Mesenchymal stem cell (in vitro differentiated cells and primary cell): ENCODE results near the gene DYSF.
A peak's percentile ranks its signal among the peaks of the same experiment; 100 is the strongest.

Experiments used
- DNase-seq: peaks from one replicate; pipeline ENCODE4 v3.0.0-alpha.2; 2013
- H2AFZ ChIP-seq: one replicate; pipeline ENCODE4 v1.6.1; 2013; ENCODE audit warnings: low read depth, mild to moderate bottlenecking, control low read depth, inconsistent platforms, low read length, moderate library complexity
- H2AK5ac ChIP-seq: 2 replicates; pipeline ENCODE4 v1.6.1; 2013; ENCODE audit warnings: low read length, moderate library complexity, mild to moderate bottlenecking, inconsistent platforms; ENCODE audit not compliant: severe bottlenecking
- H2BK120ac ChIP-seq: one replicate; pipeline ENCODE4 v1.6.1; 2013; ENCODE audit warnings: low read depth, mild to moderate bottlenecking, inconsistent platforms, low read length, moderate library complexity
- H2BK12ac ChIP-seq, 2 experiments: one replicate each; pipeline ENCODE4 v1.6.1; 2013; ENCODE audit warnings: inconsistent platforms in 2 of 2, low read length in 2 of 2, mild to moderate bottlenecking in 2 of 2, moderate library complexity in 2 of 2, control low read depth in 1 of 2
- H2BK15ac ChIP-seq: one replicate; pipeline ENCODE4 v1.6.1; 2013; ENCODE audit warnings: mild to moderate bottlenecking, low read depth, inconsistent platforms; ENCODE audit not compliant: poor library complexity, severe bottlenecking
- H2BK5ac ChIP-seq: 2 replicates; pipeline ENCODE4 v1.6.1; 2013; ENCODE audit warnings: low read depth, mild to moderate bottlenecking, low read length, control low read depth, inconsistent platforms; ENCODE audit not compliant: poor library complexity, severe bottlenecking
- H3K14ac ChIP-seq, 2 experiments: one replicate each; pipeline ENCODE4 v1.6.1; 2013; ENCODE audit warnings: inconsistent platforms in 2 of 2, low read length in 2 of 2, control low read depth in 1 of 2, mild to moderate bottlenecking in 1 of 2, moderate library complexity in 1 of 2
- H3K18ac ChIP-seq, 2 experiments: one replicate each; pipeline ENCODE4 v1.6.1; 2013; ENCODE audit warnings: inconsistent platforms in 2 of 2, low read length in 2 of 2, control low read depth in 1 of 2, low read depth in 1 of 2, mild to moderate bottlenecking in 1 of 2
- H3K23ac ChIP-seq, 2 experiments: one replicate each; pipeline ENCODE4 v1.6.1; 2013; ENCODE audit warnings: inconsistent platforms in 2 of 2, low read length in 2 of 2, mild to moderate bottlenecking in 2 of 2, moderate library complexity in 2 of 2, control low read depth in 1 of 2
- H3K27ac ChIP-seq: 2 replicates; pipeline ENCODE4 v1.5.1; 2013; ENCODE audit warnings: mild to moderate bottlenecking, moderate library complexity, low read length, control low read depth, inconsistent platforms; ENCODE audit not compliant: poor library complexity, severe bottlenecking
- H3K27me3 ChIP-seq, 2 experiments: 2 replicates each; pipeline versions ENCODE4 v1.6.1 to v1.7.0; 2013; ENCODE audit warnings: low read length in 2 of 2, mild to moderate bottlenecking in 2 of 2, moderate library complexity in 2 of 2, control low read depth in 1 of 2, inconsistent platforms in 1 of 2; ENCODE audit not compliant: control insufficient read depth in 1 of 2, insufficient read depth in 1 of 2
- H3K36me3 ChIP-seq, 2 experiments: 2 replicates each; pipeline versions ENCODE4 v1.6.1 to v1.7.0; 2013; ENCODE audit warnings: low read length in 2 of 2, control low read depth in 1 of 2, inconsistent platforms in 1 of 2, low read depth in 1 of 2, mild to moderate bottlenecking in 1 of 2; ENCODE audit not compliant: insufficient read depth in 2 of 2, control insufficient read depth in 1 of 2
- H3K4ac ChIP-seq, 2 experiments: one replicate each; pipeline ENCODE4 v1.6.1; 2013; ENCODE audit warnings: inconsistent platforms in 2 of 2, low read length in 2 of 2, mild to moderate bottlenecking in 2 of 2, moderate library complexity in 2 of 2, control low read depth in 1 of 2, low read depth in 1 of 2
- H3K4me1 ChIP-seq: 2 replicates; pipeline ENCODE4 v1.6.1; 2013; ENCODE audit warnings: low read depth, low read length, control low read depth; ENCODE audit not compliant: control insufficient read depth, insufficient read depth
- H3K4me2 ChIP-seq: 2 replicates; pipeline ENCODE4 v1.6.1; 2013; ENCODE audit warnings: low read length, mild to moderate bottlenecking, inconsistent platforms; ENCODE audit not compliant: poor library complexity, severe bottlenecking
- H3K4me3 ChIP-seq, 2 experiments: 2 replicates each; pipeline versions ENCODE4 v1.5.1 to v1.7.0; 2013; ENCODE audit warnings: low read length in 2 of 2, mild to moderate bottlenecking in 2 of 2, control low read depth in 1 of 2, low read depth in 1 of 2; ENCODE audit not compliant: insufficient read depth in 1 of 2
- H3K79me1 ChIP-seq: replicated peaks from 2 replicates; pipeline ENCODE4 v1.6.1; 2013; ENCODE audit warnings: mild to moderate bottlenecking, control low read depth, low read length, inconsistent platforms; ENCODE audit not compliant: poor library complexity, severe bottlenecking
- H3K9ac ChIP-seq: 2 replicates; pipeline ENCODE4 v1.7.0; 2013; ENCODE audit warnings: mild to moderate bottlenecking, low read length, moderate library complexity
- H3K9me3 ChIP-seq: 2 replicates; pipeline ENCODE4 v1.7.0; 2013; ENCODE audit warnings: mild to moderate bottlenecking, low read length; ENCODE audit not compliant: control insufficient read depth
- H4K8ac ChIP-seq: one replicate; pipeline ENCODE4 v1.6.1; 2013; ENCODE audit warnings: inconsistent platforms, mild to moderate bottlenecking, low read length, moderate library complexity
- H4K91ac ChIP-seq: one replicate; pipeline ENCODE4 v1.6.1; 2013; ENCODE audit warnings: mild to moderate bottlenecking, low read length, inconsistent platforms
- WGBS: methylation state at CpG from one replicate; pipeline ENCODE4 v1.1.7; 2013; ENCODE audit warnings: mixed read lengths; 5-methylcytosine and 5-hydroxymethylcytosine counted together

The DYSF gene

DNA sequence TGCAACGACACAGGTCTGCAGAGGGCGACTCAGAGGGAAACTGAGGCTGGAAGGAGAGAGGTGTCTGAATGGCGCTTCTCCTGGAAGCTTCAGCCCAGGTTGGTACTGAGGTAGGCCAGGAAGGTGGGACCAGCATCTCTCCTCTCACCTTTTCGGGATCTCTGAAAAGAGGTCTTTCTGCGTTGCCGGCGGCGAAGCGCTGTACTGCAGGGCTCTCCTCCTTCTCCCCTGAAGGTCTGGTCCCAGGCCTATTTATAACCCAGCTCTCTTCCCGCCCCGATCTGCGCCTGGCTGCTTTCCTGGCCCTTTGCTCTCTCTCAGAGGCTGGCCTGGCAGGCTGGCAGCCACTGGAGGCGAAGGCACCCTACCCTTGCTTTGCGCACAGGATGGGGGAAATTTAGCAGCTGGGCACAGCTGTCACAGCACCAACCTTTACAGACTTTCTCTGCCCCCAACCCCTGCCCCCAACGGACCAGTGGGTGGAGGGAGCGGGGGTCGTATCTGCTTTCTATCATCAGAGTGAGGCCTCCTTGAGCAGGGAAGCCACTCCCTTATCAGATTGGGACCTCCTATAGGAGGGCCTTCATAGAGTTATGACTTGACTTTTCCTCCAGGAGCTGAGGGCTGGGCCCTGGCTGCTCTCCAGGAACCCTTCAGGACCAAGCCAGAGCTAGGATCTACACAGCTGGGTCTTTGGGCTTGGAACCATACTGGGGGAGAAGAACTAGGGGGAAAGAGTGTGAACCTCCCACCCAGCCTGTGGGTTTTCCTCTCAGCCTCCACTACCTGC lies 1.1 kb downstream of the DYSF start:
- H3K9ac ChIP-seq, result peak overlapping the region; percentile 46
- H4K91ac ChIP-seq, result no peak overlapping the region
- no peak overlapping the region for H2BK5ac ChIP-seq
- peak overlapping the region; percentile 92 for H2AK5ac ChIP-seq
- WGBS, result 49% methylated on average over 17 of the region's 17 CpGs
- H2BK120ac ChIP-seq, result no peak overlapping the region
- no peak for DNase-seq
- no peak overlapping the region for H4K8ac ChIP-seq
- peaks cover 0 to 47% of the 10 kb centered on the region in 2 experiments for H3K27me3 ChIP-seq
- no peak overlapping the region for H2BK15ac ChIP-seq
- no peak overlapping the region for H3K4ac ChIP-seq
- H3K4me2 ChIP-seq, result peak overlapping the region; percentile 91
- no peak overlapping the region for H2AFZ ChIP-seq
- no peak overlapping the region for H3K14ac ChIP-seq
- H3K79me1 ChIP-seq, result peaks cover 7% of the 10 kb centered on the region
- peaks cover 44% of the 10 kb centered on the region for H3K4me1 ChIP-seq
- H3K23ac ChIP-seq, result peak overlapping the region in 1 of 2 experiments; percentile 14
- H3K4me3 ChIP-seq, result peak overlapping the region; percentile 70 to 77
- H2BK12ac ChIP-seq, result no peak overlapping the region
- peak overlapping the region; percentile 98 for H3K27ac ChIP-seq
- no peaks in the 10 kb centered on the region for H3K9me3 ChIP-seq
- H3K18ac ChIP-seq, result no peak overlapping the region
- peaks cover 0 to 10% of the 10 kb centered on the region in 2 experiments for H3K36me3 ChIP-seq

DNA sequence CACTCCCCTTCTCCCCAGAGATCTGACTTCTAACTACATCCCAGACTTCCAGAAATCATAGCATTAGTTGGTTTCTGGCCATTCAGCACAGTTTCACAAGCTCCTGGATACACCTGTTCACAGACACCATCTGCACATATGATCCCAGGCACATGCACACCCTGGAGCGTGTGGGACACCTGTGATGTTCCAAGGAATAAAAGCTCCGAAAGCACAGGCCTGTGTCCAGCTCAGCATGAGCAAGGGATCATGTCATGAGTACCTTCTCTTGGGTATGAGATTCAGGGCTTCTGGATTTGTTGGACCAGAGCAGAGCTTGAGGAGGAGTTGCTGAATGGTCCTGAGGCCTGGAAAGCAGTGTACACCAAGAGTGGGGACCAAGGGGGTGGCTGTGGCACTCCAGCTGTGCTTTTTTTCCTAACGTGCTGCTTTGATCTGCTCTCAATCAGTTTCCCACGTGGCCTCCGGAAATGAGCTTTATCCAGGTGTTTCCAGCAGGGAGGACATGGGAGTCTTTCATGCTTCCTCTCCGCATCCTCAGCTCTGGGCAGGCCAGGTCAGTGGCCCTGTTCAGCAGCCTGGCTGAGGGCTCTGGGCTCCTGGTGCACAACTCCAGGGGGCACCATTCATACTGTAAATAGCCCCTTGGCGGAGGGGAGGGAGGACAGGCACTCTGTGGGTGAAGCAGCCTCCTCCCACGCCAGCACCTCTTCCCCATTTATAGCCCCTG lies 1.8 kb downstream of the DYSF start:
- no peak overlapping the region for H3K14ac ChIP-seq
- no peak overlapping the region for H3K9ac ChIP-seq
- peaks cover 0 to 47% of the 10 kb centered on the region in 2 experiments for H3K27me3 ChIP-seq
- H3K79me1 ChIP-seq, result peaks cover 7% of the 10 kb centered on the region
- H2BK15ac ChIP-seq, result peak overlapping the region; percentile 56
- no peak overlapping the region for H2AFZ ChIP-seq
- DNase-seq, result no peak
- no peak overlapping the region for H4K91ac ChIP-seq
- H4K8ac ChIP-seq, result no peak overlapping the region
- H3K23ac ChIP-seq, result no peak overlapping the region
- H3K36me3 ChIP-seq, result peaks cover 0 to 14% of the 10 kb centered on the region in 2 experiments
- no peak overlapping the region for H3K4ac ChIP-seq
- no peak overlapping the region for H2BK5ac ChIP-seq
- H2BK12ac ChIP-seq, result no peak overlapping the region
- H2AK5ac ChIP-seq, result peak overlapping the region; percentile 92
- 58% methylated on average over 8 of the region's 8 CpGs for WGBS
- peaks cover 46% of the 10 kb centered on the region for H3K4me1 ChIP-seq
- H3K9me3 ChIP-seq, result no peaks in the 10 kb centered on the region
- peak overlapping the region; percentile 98 for H3K27ac ChIP-seq
- no peak overlapping the region for H2BK120ac ChIP-seq
- H3K4me3 ChIP-seq, result no peak overlapping the region
- H3K18ac ChIP-seq, result no peak overlapping the region
- H3K4me2 ChIP-seq, result peak overlapping the region; percentile 91

DNA sequence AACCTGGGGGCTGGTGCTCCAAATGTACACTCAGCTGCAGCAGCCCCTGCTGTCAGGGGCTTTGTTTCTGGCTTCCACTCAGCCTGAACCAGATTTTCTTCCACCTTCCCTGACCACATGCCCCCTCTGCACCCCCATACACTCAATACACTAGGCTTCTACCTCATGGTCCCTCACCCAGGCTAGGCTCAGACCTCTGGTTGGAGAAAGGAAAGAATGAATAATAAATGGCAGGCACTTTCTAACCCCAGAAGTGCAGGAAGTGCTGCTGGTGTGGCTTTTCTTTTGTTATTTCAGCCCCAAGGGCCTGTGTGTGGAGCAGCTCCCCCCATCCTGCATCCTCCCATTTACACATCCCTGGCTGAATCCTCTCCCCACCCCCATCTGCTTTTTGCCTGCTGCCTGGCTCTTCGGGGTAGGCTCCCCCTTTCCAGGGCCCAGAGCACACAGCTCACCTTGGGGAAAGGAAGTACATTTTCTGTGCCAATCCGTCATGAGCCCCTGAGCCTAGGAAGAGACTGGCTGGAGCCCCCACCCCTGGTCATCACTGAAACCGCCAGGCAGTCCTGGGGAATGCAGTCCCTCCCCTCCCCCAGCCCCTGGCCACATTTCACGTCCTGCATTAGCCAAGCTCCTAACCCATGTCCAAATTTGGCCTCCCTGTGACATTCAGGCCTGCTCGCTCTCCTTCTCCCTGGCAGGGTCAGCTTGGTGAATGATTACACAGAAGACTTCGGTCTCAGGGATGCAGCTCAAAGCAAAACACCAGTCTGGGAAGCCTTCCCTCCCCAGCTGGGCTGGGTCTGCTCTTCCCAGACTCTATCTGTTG lies 2.6 kb downstream of the DYSF start:
- no peak overlapping the region for H3K4me3 ChIP-seq
- peak overlapping the region; percentile 98 for H3K27ac ChIP-seq
- H3K14ac ChIP-seq, result peak overlapping the region in 1 of 2 experiments; percentile 14
- H3K4me1 ChIP-seq, result peaks cover 49% of the 10 kb centered on the region
- no peak overlapping the region for H3K23ac ChIP-seq
- peaks cover 0 to 14% of the 10 kb centered on the region in 2 experiments for H3K36me3 ChIP-seq
- H3K4me2 ChIP-seq, result peak overlapping the region; percentile 45
- peak overlapping the region; percentile 20 for H4K91ac ChIP-seq
- no peak overlapping the region for H3K18ac ChIP-seq
- peak overlapping the region; percentile 56 for H2BK15ac ChIP-seq
- peak overlapping the region; percentile 92 for H2AK5ac ChIP-seq
- H3K79me1 ChIP-seq, result peaks cover 7% of the 10 kb centered on the region
- DNase-seq, result no peak
- H2BK120ac ChIP-seq, result no peak overlapping the region
- H2AFZ ChIP-seq, result no peak overlapping the region
- no peaks in the 10 kb centered on the region for H3K9me3 ChIP-seq
- no peak overlapping the region for H4K8ac ChIP-seq
- no peak overlapping the region for H2BK12ac ChIP-seq
- WGBS, result 31% methylated on average over 6 of the region's 6 CpGs
- peaks cover 0 to 47% of the 10 kb centered on the region in 2 experiments for H3K27me3 ChIP-seq
- H3K4ac ChIP-seq, result no peak overlapping the region
- no peak overlapping the region for H3K9ac ChIP-seq
- H2BK5ac ChIP-seq, result peak overlapping the region; percentile 88
